ENCODE data around the gene DIAPH1. TPM values are rescaled to one million over a fixed set of nuclear protein-coding genes. Genes with fewer than 3 reads are reported as not detected.

The DIAPH1 gene
- total RNA-seq, 1 donor from 2014 or later: 136 TPM

DNA sequence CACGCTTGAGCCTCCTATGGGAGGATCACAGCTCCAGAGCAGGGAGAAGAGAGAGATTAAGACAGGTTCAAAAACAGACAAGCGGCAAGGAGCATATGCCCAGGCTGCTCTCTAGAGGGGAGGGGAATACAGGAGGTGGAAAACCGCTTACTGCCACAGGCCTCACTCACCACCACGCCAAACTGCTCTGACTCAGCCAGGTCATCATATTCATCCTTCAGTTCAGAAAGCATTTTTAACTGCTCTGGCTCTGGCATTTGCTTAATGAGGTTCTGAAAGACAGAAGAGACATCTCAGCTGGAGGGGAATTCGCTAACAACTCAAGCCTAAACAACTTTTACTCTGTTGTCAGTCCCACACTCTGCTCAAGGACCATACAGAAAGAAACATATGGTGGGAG is 89.8 kb downstream of the DIAPH1 start:
- Mint-ChIP-seq H3K4me3 (no peak overlapping the region), H3K27me3 (no peaks in the 10 kb centered on the region), H3K36me3 (ENCODE audit: low read depth) (peaks cover 5% of the 10 kb centered on the region), H3K27ac (no peak overlapping the region), H3K9me3 (no peaks in the 10 kb centered on the region), H3K4me1 (peaks cover 10% of the 10 kb centered on the region)
- POLR2A ChIA-PET: no interaction called here
- TF ChIP-seq, protein P1, sequence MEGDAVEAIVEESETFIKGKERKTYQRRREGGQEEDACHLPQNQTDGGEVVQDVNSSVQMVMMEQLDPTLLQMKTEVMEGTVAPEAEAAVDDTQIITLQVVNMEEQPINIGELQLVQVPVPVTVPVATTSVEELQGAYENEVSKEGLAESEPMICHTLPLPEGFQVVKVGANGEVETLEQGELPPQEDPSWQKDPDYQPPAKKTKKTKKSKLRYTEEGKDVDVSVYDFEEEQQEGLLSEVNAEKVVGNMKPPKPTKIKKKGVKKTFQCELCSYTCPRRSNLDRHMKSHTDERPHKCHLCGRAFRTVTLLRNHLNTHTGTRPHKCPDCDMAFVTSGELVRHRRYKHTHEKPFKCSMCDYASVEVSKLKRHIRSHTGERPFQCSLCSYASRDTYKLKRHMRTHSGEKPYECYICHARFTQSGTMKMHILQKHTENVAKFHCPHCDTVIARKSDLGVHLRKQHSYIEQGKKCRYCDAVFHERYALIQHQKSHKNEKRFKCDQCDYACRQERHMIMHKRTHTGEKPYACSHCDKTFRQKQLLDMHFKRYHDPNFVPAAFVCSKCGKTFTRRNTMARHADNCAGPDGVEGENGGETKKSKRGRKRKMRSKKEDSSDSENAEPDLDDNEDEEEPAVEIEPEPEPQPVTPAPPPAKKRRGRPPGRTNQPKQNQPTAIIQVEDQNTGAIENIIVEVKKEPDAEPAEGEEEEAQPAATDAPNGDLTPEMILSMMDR (IDR thresholded peaks at IDR 0.05): no peak
- CTCF ChIA-PET: interaction anchor here (1.5 kb wide), 1 partner anchor 99 kb away, joined by 8 read pairs; the partner anchor contains the start of gene PCDHGA12
- ATAC-seq (ENCODE audit: low read depth) (no peak), DNase-seq (no peak)
- intact Hi-C loops (cut with micrococcal nuclease): no loop called here

DNA sequence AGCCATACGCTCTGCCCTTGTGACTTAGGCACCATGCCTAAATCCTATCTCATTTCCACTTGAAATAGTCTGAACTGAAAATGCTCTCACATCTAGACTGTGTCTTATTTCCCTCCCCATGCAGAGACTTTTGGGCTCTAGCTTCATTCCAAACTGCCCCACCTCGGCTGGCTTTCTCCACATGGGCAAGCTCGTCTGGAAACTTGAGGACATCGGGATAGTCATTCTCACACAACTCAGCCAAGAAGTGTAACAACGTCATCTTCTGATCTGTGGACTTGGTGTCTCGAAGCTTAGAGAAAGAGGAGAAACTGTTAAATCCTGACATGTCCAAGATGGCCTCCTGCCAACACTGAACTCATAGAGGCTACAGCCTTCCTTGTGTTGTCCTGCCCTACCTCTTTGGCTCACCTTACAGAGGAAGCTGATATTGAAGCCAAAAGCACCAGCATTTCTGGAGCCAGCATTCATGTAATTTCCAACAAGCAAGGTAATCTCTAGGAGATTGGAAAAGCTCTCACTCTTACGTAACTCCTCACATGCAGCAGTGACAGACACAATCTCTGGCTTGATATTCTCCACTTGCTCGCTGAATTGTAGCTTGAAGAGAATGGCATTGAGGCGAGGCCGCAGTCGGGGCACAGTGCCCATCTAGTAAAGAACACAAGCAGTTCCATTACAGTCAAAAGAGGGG is 90.4 kb downstream of the DIAPH1 start:
- Mint-ChIP-seq H3K4me3 (no peak overlapping the region), H3K9me3 (no peaks in the 10 kb centered on the region), H3K27ac (no peak overlapping the region), H3K36me3 (ENCODE audit: low read depth) (peaks cover 4% of the 10 kb centered on the region), H3K27me3 (no peaks in the 10 kb centered on the region), H3K4me1 (peaks cover 10% of the 10 kb centered on the region)
- intact Hi-C loops (cut with micrococcal nuclease): no loop called here
- ATAC-seq (ENCODE audit: low read depth): no peak
- CTCF ChIA-PET: interaction anchor here (1.0 to 1.5 kb wide), 3 partner anchors 36 to 98 kb away, joined by 5 to 8 read pairs (median 5); partner anchors contain the start of gene PCDHGA12
- TF ChIP-seq, protein P1 (IDR thresholded peaks at IDR 0.05): no peak
- DNase-seq: no peak
- POLR2A ChIA-PET: no interaction called here

DNA sequence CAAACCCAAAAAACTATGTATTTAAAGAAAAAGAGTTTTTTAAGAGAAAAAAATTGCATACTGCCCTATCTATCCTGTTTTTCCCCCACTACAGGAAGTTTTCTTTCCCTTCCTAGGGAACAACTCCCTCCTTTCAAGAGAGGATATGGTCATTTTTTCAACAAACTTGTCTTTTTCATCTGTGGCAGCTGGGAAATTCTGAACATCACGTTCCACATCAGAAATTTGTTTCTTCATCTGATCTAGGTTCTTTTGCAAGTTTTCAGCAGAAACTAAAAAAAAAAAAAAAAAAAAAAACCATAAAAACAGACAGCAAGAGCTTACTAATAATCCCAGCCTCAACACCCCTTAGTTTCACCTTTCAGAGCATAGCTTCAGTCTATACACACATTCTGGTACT is 91.4 kb downstream of the DIAPH1 start:
- no peak for ATAC-seq (ENCODE audit: low read depth)
- ChIA-PET POLR2A (interaction anchor here (0.9 kb wide), 1 partner anchor 207 kb away, joined by 3 read pairs; the partner anchor contains the start of gene TAF7), CTCF (interaction anchor here (1.5 to 6.5 kb wide), 3 partner anchors 52 to 114 kb away, joined by 5 to 58 read pairs (median 7); partner anchors contain the start of genes PCDHGA10 and PCDHGA12)
- TF ChIP-seq, protein P1 (IDR thresholded peaks at IDR 0.05): no peak
- Mint-ChIP-seq H3K27me3 (no peaks in the 10 kb centered on the region), H3K27ac (no peak overlapping the region), H3K4me3 (no peak overlapping the region), H3K9me3 (no peaks in the 10 kb centered on the region), H3K4me1 (peaks cover 17% of the 10 kb centered on the region), H3K36me3 (ENCODE audit: low read depth) (peaks cover 12% of the 10 kb centered on the region)
- intact Hi-C loops (cut with micrococcal nuclease): no loop called here
- no peak for DNase-seq

DNA sequence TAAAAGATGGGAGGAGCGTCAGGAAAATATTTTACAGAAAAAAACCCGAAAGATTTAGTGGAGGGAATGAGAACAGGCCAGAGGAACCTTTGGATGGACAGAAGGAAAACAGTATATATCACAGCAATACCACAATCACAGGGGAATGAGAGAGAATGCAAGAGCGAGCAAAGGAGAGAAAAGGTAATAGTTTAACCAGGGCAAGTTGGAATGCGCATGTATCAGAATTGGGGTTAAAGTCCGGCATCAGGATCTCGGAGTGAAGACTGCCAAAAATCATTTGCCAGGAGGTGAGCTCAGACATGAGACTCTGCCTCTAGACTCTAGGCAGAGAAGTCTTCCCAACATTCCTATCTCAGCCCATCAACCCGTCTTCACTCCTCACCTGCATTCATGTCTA is 93.1 kb downstream of the DIAPH1 start:
- CTCF ChIA-PET: interaction anchor here (1.2 to 6.5 kb wide), 8 partner anchors 12 to 128 kb away, joined by 5 to 59 read pairs (median 24); partner anchors contain the start of genes PCDHGA10, PCDHGA11, PCDHGA12 and PCDHGB5
- H3K4me1 Mint-ChIP-seq: peaks cover 26% of the 10 kb centered on the region
- POLR2A ChIA-PET: no interaction called here
- peaks cover 28% of the 10 kb centered on the region for H3K36me3 Mint-ChIP-seq (ENCODE audit: low read depth)
- H3K9me3 Mint-ChIP-seq: no peaks in the 10 kb centered on the region
- ATAC-seq (ENCODE audit: low read depth): no peak
- H3K4me3 Mint-ChIP-seq: no peak overlapping the region
- no peak overlapping the region for H3K27ac Mint-ChIP-seq
- H3K27me3 Mint-ChIP-seq: no peaks in the 10 kb centered on the region
- no peak for DNase-seq
- intact Hi-C loops (cut with micrococcal nuclease): no loop called here
- TF ChIP-seq, protein P1 (IDR thresholded peaks at IDR 0.05): no peak

All from activated B cell treated with CpG ODN at 0.5 μM for 24 hours (primary cell).